Breast epithelium (tissue), 4 donors: ENCODE measurements around the gene GRIN1. TPM values are rescaled to one million over a fixed set of nuclear protein-coding genes. Genes with fewer than 3 reads are reported as not detected.

ENCODE experiments used
- DNase-seq, 2 donors: peaks; one replicate each; pipeline ENCODE4 v3.0.0-alpha.2; 2019; ENCODE audit warnings: low spot score in 2 of 2
- H3K27ac ChIP-seq, 2 donors: fragments of 200-600 bp; sonication (generic) in 1 of 2; one replicate each; pipeline ENCODE4 v1.5.1; 2016 to 2019; ENCODE audit warnings: mild to moderate bottlenecking in 1 of 2
- H3K27me3 ChIP-seq, 2 donors: fragments of 200-600 bp; sonication (generic) in 1 of 2; one replicate each; pipeline versions ENCODE4 v1.5.1 to v1.6.0; 2017 to 2019; ENCODE audit warnings: control low read depth in 1 of 2, mild to moderate bottlenecking in 1 of 2
- H3K36me3 ChIP-seq: fragments of 200-600 bp; one replicate; pipeline ENCODE4 v1.5.1; 2019
- H3K4me1 ChIP-seq, 2 donors: fragments of 200-600 bp; sonication (generic); one replicate each; pipeline ENCODE4 v1.5.1; 2016 to 2019; ENCODE audit warnings: control low read depth in 1 of 2
- H3K4me3 ChIP-seq, 3 donors: fragments of 200-600 bp; sonication (generic); 1 replicate in 2 of 3; 2 replicates in 1 of 3; pipeline ENCODE4 v1.5.1; 2016 to 2019; ENCODE audit warnings: mild to moderate bottlenecking in 3 of 3, moderate library complexity in 2 of 3
- H3K9me3 ChIP-seq, 2 donors: fragments of 200-600 bp; sonication (generic) in 1 of 2; one replicate each; pipeline ENCODE4 v1.5.1; 2016 to 2019; ENCODE audit warnings: control low read depth in 1 of 2
- CTCF ChIP-seq, 3 donors: fragments of 450-650 bp; IDR thresholded peaks; one replicate each; pipeline ENCODE4 v1.5.1; 2016 to 2017; ENCODE audit warnings: antibody characterized with exemption in 3 of 3, mild to moderate bottlenecking in 3 of 3, moderate library complexity in 3 of 3
- POLR2A ChIP-seq: fragments of 450-650 bp; IDR thresholded peaks from one replicate; pipeline ENCODE4 v1.6.1; 2016; ENCODE audit warnings: antibody characterized with exemption, mild to moderate bottlenecking, moderate library complexity
- POLR2AphosphoS5 ChIP-seq, 3 donors: sonication (generic); formaldehyde crosslinking; IDR thresholded peaks; one replicate each; pipeline ENCODE4 v1.6.1; 2017; ENCODE audit warnings: antibody characterized with exemption in 3 of 3
- intact Hi-C: fragments of 100-400 bp; cut with DNase I; formaldehyde crosslinking; loops from one replicate; pipeline ENCODE4 v1.15.1; 2023; ENCODE audit warnings: low total_unique reads
- total RNA-seq, 3 donors: library from RNA; depleted of rRNA; stranded (reverse); fragments of >200 nt; gene quantifications; one replicate each; pipeline ENCODE4 v1.1.0, GENCODE V29; 2016

GRIN1 gene
- total RNA-seq, 3 donors from 2014 or later: 1.3 to 1.9 TPM; not detected in 1

- Histone ChIP-seq H3K4me3 (no peak overlapping the region), H3K4me1 (peaks cover 0 to 25% of the 10 kb centered on the region in 2 donors), H3K36me3 (no peaks in the 10 kb centered on the region), H3K9me3 (no peaks in the 10 kb centered on the region), H3K27ac (no peak overlapping the region), H3K27me3 (no peaks in the 10 kb centered on the region)
- TF ChIP-seq POLR2AphosphoS5 (IDR thresholded peaks at IDR 0.05) (no peak), CTCF (IDR thresholded peaks at IDR 0.05) (no peak), POLR2A (no peak)
- intact Hi-C loops: no loop called here
- DNase-seq: no peak
Measured at GRCh38 chr9:137215196-137215986, 76.4 kb downstream of the GRIN1 start.

DNA sequence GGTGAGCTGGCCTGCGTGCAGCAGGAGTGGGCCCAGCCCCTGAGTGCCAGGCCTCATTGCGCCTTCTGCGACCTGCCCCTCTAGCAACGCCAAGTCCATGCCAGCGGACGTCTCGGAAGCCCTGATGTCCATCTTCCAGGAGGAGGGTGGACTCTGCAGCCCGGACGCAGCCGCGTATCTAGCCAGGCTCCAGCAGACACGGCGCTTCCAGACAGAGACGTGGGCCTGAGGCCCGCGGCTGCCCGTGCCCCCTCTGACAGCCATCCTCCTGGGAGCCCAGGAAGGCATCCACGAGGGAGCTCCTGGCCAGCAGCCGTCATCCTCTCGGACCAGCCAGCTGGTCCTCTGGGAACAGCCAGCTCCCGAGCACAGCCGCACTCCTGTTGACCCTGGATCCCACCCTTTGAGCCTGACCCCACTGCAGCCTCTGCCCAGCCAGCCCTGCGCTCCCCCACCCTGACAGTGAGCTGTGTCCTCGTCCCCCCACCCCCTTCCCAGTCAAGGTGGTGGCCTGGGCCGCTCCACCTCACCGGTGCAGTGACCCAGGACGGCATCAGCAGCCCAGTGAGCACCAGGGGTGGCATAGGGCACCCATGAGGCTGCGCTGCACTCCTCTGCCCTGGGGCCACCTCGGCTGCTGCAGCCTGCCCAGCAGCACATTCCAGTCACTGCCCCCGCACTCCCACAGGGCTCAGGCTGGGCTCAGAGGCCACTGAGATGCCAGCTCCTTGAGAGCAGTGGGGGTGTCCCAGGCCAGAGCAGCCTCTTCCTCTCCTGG is 77.4 kb downstream of the GRIN1 start:
- no peak for DNase-seq
- H3K9me3 ChIP-seq: no peaks in the 10 kb centered on the region
- intact Hi-C loops: no loop called here
- H3K36me3 ChIP-seq: no peaks in the 10 kb centered on the region
- TF ChIP-seq POLR2AphosphoS5 (IDR thresholded peaks at IDR 0.05) (no peak), CTCF (IDR thresholded peaks at IDR 0.05) (no peak), POLR2A (no peak)
- H3K4me1 ChIP-seq: peaks cover 0 to 25% of the 10 kb centered on the region in 2 donors
- H3K27ac ChIP-seq: peak overlapping the region in 1 of 2 donors; percentile 88
- H3K4me3 ChIP-seq: peak overlapping the region in 1 of 3 donors; percentile 63
- H3K27me3 ChIP-seq: no peaks in the 10 kb centered on the region

DNA sequence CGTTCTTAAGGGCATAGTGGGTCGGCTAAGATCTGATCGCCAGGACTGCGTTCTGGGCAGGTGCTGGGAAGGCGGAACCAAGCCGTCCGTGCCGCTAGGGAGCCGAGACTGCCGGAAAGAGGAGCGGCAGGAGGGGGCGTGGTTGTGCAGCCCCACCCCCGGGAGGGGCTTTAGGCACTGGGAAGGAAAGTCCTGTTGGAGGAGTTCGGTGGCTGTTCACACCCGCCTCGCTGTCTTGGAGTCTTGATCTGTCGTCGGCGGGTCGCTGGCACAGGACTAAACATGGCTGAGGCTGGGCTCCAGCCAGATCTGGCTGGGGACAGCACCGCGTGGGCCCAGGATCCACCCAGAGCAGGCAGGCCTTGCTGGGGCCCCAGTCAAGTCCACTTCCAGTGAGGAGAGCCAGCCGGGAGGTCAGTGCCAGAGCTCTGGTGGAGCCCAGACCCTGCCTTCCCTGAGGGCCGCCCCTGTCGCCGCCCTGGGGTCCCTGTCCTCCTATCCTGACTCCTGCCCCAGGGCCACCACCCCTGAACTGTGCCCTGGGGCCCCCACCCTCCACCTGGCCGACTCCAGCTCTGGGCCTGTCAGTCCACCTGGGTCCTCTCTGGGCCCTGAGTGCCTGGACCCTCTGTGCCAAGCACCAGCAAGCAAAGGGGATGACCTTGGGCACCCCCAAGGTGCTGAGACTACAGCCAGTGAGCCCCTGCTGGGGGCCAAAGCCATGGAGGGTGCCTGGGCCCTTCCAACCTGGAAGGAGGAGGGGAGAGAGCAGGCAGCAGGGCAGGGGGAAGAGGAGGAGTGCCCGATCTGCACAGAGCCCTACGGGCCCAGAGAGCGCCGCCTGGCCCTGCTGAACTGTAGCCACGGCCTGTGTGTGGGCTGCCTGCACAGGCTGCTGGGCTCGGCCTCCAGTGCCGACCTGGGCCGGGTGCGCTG is 78.6 kb downstream of the GRIN1 start:
- peak overlapping the region; percentile 80 to 88 for H3K27ac ChIP-seq

DNA sequence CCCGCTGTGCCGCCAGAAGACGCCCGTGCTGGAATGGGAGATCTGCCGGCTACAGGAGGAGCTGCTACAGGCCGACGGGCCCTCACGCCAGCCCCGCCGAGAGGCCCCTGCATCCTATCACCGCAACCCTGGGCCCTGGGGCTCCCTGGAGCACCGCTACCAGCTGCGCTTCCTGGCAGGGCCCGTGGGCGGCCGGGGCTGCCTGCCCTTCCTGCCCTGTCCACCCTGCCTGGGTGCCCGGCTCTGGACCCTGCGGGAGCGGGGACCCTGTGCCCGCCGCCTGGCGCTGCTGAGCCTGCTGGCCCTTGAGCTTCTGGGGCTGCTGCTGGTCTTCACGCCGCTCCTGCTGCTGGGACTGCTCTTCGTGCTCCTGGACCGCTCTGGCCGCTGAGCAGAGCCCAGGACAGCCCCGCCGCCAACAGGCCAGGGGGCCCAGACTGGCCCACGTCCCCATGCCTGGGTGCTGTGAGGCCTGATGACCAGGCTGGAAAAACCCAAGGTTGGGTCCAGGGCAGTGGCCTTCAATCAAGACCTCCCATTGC is 79.3 kb downstream of the GRIN1 start:
- intact Hi-C loops: no loop called here
- no peak for DNase-seq

More for the DNA sequence above, 78.6 kb downstream of the GRIN1 start:
- H3K9me3 ChIP-seq: no peaks in the 10 kb centered on the region
- TF ChIP-seq POLR2A: no peak
- TF ChIP-seq CTCF (IDR thresholded peaks at IDR 0.05): no peak
- TF ChIP-seq POLR2AphosphoS5 (IDR thresholded peaks at IDR 0.05): no peak
- no peaks in the 10 kb centered on the region for H3K36me3 ChIP-seq
- peaks cover 0 to 25% of the 10 kb centered on the region in 2 donors for H3K4me1 ChIP-seq
- DNase-seq: peak; percentile 86 to 92
- peak overlapping the region; percentile 14 to 63 (median 51) for H3K4me3 ChIP-seq
- intact Hi-C loops: no loop called here
- H3K27me3 ChIP-seq: no peaks in the 10 kb centered on the region

More for the DNA sequence above, 79.3 kb downstream of the GRIN1 start:
- TF ChIP-seq POLR2AphosphoS5 (IDR thresholded peaks at IDR 0.05) (no peak), POLR2A (no peak), CTCF (IDR thresholded peaks at IDR 0.05) (no peak)
- H3K9me3 ChIP-seq: no peaks in the 10 kb centered on the region
- H3K4me1 ChIP-seq: peaks cover 0 to 25% of the 10 kb centered on the region in 2 donors
- no peaks in the 10 kb centered on the region for H3K36me3 ChIP-seq
- peak overlapping the region; percentile 80 to 88 for H3K27ac ChIP-seq
- H3K27me3 ChIP-seq: no peaks in the 10 kb centered on the region
- peak overlapping the region in 2 of 3 donors; percentile 51 to 63 for H3K4me3 ChIP-seq

Other genes with a start within 250 kb of the GRIN1 start
- gene FBXW5, start 194.4 kb upstream of the GRIN1 start, total RNA-seq: 100 to 1,000 TPM; 103 to 183 (median 126) TPM
- gene C8G, start 193.9 kb upstream of the GRIN1 start, total RNA-seq: not detected
- 1 to 10 TPM in 2 of 3 donors, not detected in 1; 1.8 to 5.6 TPM for gene LCN12, start 186.9 kb upstream of the GRIN1 start, total RNA-seq
- 10 to 100 TPM; 46.7 to 72.6 (median 48.2) TPM for gene PTGDS, start 161.7 kb upstream of the GRIN1 start, total RNA-seq
- under 1 TPM in 2 of 3 donors, not detected in 1; 0.16 to 0.29 TPM for gene LCNL1, start 156.2 kb upstream of the GRIN1 start, total RNA-seq
- gene PAXX, start 146.7 kb upstream of the GRIN1 start, total RNA-seq: 10 to 100 TPM; 24.6 to 66.2 (median 49.2) TPM
- gene CLIC3, start 142.6 kb upstream of the GRIN1 start, total RNA-seq: 1 to 10 TPM in 1 of 3 donors, under 1 TPM in 1, not detected in 1; 0.32 to 3.5 TPM
- gene ABCA2, start 110.9 kb upstream of the GRIN1 start, total RNA-seq: 10 to 100 TPM; 17.0 to 30.6 (median 18.9) TPM
- not detected for gene FUT7, start 107.1 kb upstream of the GRIN1 start, total RNA-seq
- 10 to 100 TPM; 21.9 to 63.9 (median 63.1) TPM for gene NPDC1, start 93.0 kb upstream of the GRIN1 start, total RNA-seq
- 1 to 10 TPM in 2 of 3 donors, under 1 TPM in 1; 0.16 to 6.7 (median 3.6) TPM for gene ENTPD2, start 85.1 kb upstream of the GRIN1 start, total RNA-seq
- 1 to 10 TPM in 2 of 3 donors, under 1 TPM in 1; 0.96 to 2.9 (median 2.8) TPM for gene SAPCD2, start 68.6 kb upstream of the GRIN1 start, total RNA-seq
- 10 to 100 TPM in 1 of 3 donors, 1 to 10 TPM in 2; 6.7 to 12.0 (median 6.9) TPM for gene UAP1L1, start 61.6 kb upstream of the GRIN1 start, total RNA-seq
- 10 to 100 TPM; 50.1 to 62.8 (median 50.8) TPM for gene MAN1B1, start 52.2 kb upstream of the GRIN1 start, total RNA-seq
- gene DPP7, start 24.4 kb upstream of the GRIN1 start, total RNA-seq: 100 to 1,000 TPM; 115 to 137 (median 132) TPM
- 1 to 10 TPM in 2 of 3 donors, not detected in 1; 7.8 to 9.2 TPM for gene LRRC26, start 30.9 kb downstream of the GRIN1 start, total RNA-seq
- gene TMEM210, start 32.9 kb downstream of the GRIN1 start, total RNA-seq: not detected
- gene ANAPC2, start 49.4 kb downstream of the GRIN1 start, total RNA-seq: 10 to 100 TPM; 32.0 to 35.7 (median 32.9) TPM
- gene SSNA1, start 49.5 kb downstream of the GRIN1 start, total RNA-seq: 10 to 100 TPM; 75.0 to 92.8 (median 82.7) TPM
- 1 to 10 TPM; 4.0 to 9.2 (median 8.5) TPM for gene TPRN, start 61.6 kb downstream of the GRIN1 start, total RNA-seq
- 10 to 100 TPM; 26.5 to 36.6 (median 26.6) TPM for gene TMEM203, start 66.5 kb downstream of the GRIN1 start, total RNA-seq
- 1 to 10 TPM; 4.6 to 9.5 (median 7.2) TPM for gene NDOR1, start 66.5 kb downstream of the GRIN1 start, total RNA-seq
- 1 to 10 TPM; 1.5 to 2.9 (median 1.8) TPM for gene RNF208, start 83.1 kb downstream of the GRIN1 start, total RNA-seq
- under 1 TPM; 0.29 to 0.66 (median 0.32) TPM for gene CYSRT1, start 86.0 kb downstream of the GRIN1 start, total RNA-seq
- gene RNF224, start 88.3 kb downstream of the GRIN1 start, total RNA-seq: under 1 TPM in 1 of 3 donors, not detected in 2; 0.29 TPM
- gene SLC34A3, start 91.7 kb downstream of the GRIN1 start, total RNA-seq: not detected
- gene TUBB4B, start 102.1 kb downstream of the GRIN1 start, total RNA-seq: 100 to 1,000 TPM; 112 to 188 (median 183) TPM
- gene STPG3, start 112.1 kb downstream of the GRIN1 start, total RNA-seq: not detected
- 10 to 100 TPM; 32.6 to 39.2 (median 38.7) TPM for gene NELFB, start 116.2 kb downstream of the GRIN1 start, total RNA-seq
- 1 to 10 TPM; 2.9 to 5.4 (median 3.7) TPM for gene TOR4A, start 138.6 kb downstream of the GRIN1 start, total RNA-seq
- 1 to 10 TPM; 2.1 to 6.9 (median 3.5) TPM for gene NRARP, start 163.1 kb downstream of the GRIN1 start, total RNA-seq